ENCODE results near the gene TREML2.
"Not testable (repeated sequence)": the region's sequence is repeated elsewhere in the genome, so short reads cannot be mapped to it uniquely, and the experiment has no call there.

Gene TREML2, protein sequence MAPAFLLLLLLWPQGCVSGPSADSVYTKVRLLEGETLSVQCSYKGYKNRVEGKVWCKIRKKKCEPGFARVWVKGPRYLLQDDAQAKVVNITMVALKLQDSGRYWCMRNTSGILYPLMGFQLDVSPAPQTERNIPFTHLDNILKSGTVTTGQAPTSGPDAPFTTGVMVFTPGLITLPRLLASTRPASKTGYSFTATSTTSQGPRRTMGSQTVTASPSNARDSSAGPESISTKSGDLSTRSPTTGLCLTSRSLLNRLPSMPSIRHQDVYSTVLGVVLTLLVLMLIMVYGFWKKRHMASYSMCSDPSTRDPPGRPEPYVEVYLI

DNA sequence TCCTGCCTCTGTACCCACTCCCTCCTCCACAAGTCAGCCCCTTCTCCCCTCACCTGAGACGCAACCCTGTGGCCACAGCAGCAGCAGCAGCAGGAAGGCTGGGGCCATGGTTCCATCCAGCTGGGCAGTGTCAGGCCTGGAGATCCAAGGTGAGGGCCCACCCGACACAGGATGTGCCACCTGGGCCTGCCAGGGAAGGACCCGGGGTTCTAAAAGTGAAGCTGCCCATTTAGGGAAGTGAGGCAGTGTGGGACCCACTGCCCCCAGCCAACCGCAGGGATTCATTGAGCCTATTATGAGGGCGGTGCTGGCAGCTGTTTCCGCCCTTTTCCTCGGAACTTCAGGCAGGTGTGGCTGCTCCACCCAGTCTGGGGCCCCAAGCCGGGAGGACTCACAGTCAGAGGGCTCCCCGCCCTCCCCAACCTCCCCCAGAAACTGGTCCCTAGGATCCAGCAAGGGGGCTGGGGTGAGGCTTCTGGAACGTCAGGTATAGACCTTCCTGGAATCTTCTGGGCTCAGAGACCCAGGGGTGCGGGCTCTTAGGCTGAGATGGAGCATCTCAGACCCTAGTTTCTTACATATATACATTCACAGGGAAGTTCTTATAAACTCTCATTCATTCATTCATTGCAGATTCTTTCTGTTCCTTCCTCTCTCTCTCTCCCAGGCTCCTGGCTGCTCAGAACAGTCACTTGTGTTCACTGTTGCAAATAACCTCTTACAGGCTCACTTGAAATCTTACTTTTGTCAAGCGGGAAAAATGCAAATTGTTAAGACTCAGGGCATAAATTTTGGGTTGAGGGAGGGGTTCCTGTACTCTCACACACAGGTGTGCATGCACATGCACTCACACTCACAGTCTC lies at the start of gene TREML2:
TSS of gene TREML2 (minus strand) at position 249 of the 863 bp plus-strand sequence. CDS start at position 108, 141 bp downstream.
- DNase-seq, result no peak

DNA sequence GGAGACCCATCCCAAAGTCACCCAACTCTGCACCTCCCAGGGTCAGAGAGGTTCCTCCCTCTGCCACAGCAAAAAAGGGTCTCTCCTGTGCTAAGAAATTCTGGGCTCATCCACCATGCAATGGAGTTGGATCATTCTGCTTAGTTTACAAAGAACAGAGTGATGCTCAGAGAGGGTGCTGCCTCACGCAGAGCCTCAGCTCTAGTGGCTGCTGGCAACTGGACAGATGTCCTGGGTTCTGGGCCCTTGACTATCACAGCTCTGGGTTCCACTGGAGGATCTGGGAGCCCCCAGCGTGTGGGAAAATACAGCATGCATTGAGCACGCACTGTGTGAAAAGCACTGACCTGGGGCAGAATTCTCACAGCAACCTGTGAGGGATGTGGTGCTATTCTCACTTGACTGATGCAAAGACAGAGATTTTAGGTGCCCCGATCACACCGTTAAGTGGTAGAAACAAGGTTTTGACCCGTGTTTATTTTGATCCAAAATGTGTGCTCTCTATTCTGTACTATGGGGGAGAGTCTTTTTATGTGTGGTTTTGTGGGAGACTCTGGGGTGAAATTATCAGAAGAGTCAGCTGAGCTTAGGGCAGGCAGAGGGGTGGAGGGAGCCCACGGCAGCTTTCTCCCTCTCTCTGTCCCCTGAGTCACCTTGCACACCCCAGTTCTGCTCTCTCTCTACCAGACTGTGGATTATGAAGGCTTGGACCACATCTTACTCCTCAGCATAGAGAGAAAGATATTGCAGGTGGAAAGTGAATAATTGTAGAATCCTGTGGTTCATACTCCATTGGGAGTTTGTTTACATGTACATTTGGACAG lies 47.1 kb upstream of the TREML2 start:
- no peak for DNase-seq

DNA sequence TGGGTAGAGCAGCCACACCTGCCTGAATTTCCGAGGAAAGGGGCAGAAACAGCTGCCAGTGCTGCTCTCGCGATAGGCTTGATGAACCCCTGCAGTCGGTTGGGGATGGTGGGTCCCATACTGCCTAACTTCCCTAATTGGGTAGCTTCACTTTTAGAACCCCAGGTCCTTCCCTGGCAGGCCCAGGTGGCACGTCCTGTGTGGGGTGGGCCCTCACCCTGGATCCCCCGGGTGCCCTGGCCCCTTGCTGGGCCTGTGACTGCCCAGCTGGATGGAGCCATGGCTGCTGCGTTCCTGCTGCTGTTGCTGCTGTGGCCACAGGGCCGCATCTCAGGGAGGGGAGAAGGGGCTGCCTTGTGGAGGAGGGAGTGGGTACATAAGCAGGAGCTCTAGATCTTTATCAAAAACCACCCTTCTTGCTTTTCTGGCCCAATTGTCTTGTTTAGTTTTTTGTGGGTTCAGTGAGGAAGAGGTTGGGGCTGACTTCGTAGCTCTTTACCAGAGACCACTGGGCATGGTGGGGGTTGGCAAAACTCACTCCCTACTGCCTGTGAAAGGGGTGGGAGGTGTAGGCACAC lies 46.4 kb upstream of the TREML2 start:
- no peak for DNase-seq

DNA sequence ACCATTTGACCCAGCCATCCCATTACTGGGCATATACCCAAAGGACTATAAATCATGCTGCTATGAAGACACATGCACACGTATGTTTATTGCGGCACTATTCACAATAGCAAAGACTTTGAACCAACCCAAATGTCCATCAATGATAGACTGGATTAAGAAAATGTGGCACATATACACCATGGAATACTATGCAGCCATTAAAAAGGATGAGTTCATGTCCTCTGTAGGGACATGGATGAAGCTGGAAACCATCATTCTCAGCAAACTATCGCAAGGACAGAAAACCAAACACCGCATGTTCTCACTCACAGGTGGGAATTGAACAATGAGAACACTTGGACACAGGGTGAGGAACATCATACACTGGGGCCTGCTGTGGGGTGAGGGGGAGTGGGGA lies 45.6 kb upstream of the TREML2 start:
- not testable (repeated sequence) for DNase-seq

DNA sequence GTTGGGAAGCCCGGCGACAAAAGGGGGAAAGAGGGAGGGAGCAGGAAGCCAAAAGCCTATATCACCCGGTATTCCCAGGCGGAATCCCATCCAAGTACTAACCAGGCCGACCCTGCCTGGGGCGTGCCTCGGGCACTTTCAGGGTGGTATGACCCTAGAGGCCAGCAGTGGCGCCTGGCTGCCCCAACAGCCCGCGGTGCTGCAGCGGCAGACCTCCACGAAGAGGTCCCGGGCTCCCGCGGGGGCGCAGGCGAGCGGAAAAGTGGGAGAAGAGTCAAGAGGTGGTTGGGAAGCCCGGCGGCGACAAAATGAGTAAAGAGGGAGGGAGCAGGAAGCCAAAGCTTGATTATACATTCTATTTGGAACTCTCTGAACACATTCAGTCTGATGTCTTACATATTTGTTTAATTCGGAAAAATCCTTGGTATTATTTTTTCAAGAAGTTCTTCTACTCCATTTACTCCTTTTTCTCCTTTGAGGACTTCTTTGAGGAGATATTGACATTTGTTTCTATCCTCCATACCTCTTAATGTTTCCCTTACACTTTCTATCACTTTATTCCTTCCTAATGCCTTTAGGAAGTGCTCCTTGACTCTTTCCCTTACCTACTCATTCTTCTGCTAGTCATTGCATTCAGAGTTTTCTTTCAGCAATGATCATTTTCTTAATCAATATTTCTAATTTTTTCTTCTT lies 38.7 kb upstream of the TREML2 start:
- no peak for DNase-seq

DNA sequence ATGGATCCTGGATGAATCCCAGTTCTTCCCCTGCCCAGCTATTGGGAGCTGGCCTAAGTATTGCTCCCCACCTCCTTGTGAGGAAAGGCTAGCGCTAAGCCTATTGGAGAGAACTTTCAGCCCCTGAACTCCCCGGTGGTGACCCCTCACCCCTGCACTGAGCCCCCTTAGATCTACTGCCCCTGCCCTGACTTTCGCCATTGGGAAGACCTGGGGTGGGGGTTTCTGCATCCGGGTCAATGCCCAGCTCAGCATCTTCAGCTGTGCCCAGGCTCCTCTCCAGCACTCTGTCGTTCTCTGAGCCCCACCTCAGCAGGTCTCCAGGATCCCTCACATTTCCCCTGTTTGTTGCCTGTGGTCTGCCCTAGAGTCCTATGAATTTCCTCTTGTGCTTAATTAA lies 36.2 kb upstream of the TREML2 start:
- no peak for DNase-seq

DNA sequence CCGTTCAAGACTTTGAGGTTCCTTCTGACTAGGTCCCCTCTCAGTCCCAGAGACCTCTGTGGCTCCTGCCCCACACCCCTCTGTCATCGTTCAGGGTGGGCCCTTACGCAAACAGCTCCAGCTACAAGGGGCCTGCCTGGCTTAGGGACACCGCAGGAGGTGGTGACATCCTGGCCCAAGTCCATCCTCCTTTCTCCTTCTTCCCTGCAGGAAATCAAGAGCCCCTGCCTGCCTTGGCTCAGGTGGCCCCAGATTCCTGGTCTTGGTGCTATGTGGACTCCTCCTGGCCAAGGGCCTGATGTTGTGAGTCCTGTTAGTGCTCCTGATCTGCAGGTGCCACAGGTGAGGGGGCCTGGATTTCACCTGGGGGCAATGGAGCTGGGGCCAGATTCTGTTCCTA lies 35.3 kb upstream of the TREML2 start:
- no peak for DNase-seq

DNA sequence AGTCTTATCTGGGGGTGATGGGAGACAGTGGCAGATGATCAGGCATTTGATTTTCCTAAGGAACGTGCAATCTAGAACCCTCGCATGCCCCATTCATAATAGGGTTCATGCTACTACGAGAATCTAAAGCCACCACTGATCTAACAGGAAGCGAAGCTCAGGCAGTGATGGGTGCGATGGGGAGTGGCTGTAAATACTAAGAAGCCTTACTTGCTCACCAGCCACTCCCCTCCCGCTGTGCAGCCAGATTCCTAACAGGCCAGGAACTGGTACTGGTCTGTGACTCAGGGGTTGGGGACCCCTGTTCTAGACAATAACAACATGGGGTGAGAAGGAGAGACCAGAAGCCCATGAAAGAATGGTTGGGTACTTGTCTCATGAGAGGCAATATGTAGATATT lies 31.7 kb upstream of the TREML2 start:
- DNase-seq, result no peak

DNA sequence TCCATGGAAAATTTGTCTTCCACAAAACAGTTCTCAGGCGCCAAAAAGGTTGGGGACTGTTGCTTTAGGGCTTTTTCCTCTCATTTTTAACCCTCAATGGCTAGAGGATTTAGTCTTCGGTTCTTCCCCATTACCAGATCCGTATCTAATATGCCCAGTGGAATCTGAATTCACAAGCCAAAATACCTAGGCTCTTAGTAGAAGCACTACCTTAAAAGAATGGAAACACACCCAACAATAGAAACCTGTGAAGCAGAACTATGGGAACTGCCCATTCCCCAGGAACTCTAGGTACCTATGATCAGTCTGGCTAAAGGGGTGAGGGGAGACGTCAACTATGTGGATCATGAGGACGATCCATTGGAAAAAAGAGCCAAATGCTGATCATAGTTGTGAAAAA lies 30.3 kb upstream of the TREML2 start:
- no peak for DNase-seq

DNA sequence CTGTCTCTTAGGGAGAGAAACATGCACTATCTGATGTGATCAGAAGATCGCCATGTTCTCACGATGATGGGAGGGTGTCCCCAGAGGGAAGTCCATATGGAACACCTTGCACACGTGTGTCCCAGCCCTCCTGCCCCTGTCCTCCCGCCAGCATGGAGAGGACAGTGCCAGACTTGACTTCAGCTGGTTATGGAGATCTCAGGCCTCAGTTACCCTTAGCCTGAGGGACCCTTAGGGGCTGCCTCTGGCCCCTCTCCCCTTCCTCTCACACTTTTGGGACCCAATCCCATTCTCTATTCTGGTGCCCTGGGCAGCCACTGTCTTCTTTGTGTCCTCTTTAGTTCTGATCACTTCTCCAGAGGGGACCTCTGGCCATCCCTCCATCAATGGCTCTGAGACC lies 28.8 kb upstream of the TREML2 start:
- no peak for DNase-seq

DNA sequence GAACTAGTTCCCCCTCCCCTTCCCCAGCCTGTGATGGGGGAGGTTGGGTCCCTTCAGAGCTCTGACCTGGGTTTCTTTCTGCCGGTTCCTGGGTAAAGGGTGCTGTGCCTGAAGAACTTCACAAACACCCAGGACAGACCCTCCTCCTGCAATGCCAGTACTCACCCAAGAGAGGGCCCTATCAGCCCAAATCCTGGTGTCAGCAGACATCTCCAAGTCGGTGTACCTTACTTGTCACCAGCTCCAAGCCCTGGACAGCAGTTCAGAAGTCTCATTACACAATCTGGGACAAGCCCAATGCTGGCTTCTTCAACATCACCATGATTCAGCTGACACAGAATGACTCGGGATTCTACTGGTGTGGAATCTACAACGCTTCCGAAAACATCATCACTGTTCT lies 27.7 kb upstream of the TREML2 start:
- no peak for DNase-seq

DNA sequence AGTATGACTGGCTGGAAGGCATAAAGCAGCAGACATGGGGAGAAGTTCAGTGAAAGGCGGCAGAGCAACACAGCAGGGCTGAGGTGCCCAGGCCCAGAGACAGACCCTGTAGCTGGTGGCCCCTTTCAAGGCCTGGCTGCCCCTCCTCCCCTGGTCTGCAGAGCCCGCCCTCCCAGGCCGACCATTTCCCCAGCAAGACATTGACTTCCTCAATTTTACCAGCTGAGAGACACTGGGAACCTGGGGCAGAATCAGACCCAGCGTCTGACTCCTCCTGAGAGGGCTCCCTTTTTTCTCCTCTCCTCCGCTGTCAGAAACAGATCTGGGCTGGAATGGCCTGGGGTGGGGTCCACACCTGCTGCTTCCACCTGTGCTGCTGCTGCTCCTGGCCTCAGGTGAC lies 27.1 kb upstream of the TREML2 start, which contains the start of gene TREML4:
TSS of gene TREML4 (plus strand) at position 254 of the 400 bp plus-strand sequence. CDS start at position 333, 79 bp downstream.
- DNase-seq, result no peak

DNA sequence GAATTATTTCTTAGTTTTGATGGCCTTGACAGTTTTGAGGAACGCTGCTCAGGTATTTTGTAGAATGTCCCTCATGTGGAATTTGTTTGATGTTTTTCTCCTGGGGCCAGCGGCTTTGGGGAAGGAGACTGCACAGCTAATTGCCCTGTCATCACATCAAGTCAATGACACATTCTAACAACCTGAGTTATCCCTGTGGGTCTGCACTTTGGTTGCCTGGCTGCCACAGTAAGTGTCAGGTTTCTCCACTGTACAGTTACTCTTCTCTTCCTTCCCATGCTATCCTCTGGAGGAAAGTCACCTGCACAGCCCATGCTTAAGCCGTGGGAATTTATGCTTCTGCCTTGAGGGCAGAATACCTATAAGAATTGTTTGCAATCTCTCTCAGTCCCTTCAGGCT lies 25.8 kb upstream of the TREML2 start:
- DNase-seq, result peak; percentile 18

DNA sequence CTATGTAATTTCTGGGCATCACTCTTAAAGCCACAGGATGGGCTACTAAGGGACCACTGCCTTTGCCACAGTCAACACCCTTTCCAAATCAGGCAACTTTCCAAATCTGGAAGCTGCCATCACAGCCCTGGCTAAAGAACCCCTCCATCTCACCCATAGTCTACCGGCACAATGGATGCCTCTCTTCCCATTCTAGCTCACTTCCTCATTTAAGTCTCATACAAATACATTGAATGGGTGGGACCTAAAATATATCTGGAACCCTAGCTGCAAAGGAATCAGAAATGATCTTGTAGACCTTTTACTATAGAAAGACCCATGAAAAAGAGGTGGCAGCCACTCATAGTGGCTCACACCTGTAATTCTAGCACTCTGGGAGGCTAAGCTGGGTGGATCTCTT lies 23.9 kb upstream of the TREML2 start:
- no peak for DNase-seq

DNA sequence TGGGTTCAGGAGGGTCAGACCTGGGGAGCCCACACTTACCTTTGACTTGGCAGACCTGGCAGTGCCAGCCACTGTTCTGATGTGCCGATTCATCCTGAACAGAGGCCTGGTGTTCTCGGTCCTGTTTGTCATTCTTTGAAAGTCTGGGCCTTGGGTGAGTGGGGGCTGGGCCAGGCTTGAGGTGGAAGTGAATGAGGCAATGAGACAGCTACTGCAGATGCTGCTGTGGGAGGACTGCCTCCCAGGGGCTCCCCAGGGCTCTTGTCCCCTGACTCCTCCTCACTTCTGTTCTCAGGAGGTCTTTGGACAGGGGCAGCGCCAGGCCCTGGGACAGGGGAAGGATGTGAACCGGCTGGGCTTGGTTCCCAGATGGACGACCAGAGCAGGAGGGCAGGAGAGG lies 21.6 kb upstream of the TREML2 start:
- DNase-seq, result no peak

DNA sequence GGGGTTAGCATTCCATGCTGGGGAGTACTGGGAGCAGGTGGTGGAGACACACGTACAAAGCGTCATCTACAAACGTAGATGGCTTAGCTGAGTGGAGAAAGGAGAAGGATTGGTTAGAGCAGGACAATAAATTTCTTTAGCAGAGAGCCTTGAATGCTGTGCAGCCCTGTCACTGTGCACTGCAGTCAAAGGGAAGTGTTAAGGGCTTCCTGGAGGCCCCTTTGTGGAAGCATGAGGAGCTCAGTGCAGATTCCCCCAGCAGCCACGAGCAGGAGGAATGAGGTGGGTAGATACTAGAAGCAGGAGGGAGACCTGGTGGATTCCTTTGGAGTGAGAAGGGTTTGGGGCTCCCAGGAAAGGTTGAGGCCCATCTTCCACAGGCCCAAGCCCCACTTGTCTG lies 21.1 kb upstream of the TREML2 start:
- no peak for DNase-seq

DNA sequence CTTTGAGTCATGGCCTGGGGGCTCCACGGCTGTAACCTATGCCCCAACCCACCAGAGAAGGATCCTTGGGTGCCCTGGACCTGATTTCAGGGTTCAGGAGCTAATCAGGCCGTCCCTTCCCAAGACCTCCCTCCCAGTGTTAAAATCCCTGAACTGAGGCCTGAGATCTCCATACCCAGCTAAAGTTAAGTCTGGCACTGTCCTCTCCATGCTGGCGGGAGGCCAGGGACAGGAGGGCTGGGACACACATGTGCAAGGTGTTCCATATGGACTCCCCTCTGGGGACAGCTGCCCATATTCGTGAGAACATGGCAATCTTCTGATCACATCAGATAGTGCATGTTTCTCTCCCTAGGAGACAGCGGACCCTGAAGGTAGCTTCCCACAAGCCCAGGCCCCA lies 15.7 kb upstream of the TREML2 start:
- no peak for DNase-seq

DNA sequence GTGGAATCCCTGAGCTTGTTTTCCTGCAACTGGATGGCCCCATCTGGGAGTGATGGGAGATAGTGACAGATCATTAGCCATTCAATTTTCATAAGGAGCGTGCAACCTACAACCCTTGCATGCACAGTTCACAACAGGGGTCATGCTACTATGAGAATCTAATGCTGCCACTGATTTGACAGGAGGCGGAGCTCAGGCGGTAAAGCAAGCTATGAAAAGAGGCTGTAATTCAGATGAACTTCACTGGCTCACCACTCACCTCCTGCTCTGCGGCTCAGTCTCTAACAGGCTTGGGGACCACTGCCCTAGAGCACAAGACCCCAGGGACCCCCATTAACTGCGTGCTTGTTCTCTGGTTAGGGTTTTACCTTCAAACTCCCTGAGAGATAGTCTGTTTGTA lies 14.8 kb upstream of the TREML2 start:
- no peak for DNase-seq

DNA sequence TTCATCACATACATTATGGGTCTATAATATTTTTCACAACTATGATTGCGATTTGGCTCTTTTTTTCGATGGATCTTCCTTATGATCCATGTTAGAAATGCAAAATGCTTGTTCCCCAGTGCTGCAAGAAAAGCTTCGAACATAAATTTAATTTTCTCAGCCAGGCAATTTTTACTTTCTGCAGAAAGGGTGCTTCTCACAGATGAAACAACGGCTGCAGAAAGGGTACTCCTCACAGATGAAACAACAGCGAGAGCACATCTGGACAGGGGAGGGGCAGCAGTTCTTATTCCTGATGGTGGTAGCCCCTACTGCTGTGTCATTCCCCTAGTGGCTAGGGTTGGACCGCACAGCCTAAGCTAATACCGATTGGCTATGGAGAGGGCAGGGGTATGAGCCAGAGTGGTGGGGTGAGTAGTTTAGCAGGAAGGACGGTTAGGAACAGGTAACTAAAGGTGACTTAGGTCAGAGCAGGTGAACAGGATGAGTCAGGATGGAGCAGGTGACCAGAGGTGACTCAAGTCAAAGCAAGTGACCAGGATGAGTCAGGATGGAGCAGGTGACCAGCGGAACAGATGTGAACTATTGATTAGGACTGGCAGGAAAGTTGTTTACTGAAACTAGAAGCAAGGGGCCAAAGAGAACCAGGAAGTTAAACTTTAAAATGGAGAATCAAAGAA lies 13.8 kb upstream of the TREML2 start:
- DNase-seq, result no peak

DNA sequence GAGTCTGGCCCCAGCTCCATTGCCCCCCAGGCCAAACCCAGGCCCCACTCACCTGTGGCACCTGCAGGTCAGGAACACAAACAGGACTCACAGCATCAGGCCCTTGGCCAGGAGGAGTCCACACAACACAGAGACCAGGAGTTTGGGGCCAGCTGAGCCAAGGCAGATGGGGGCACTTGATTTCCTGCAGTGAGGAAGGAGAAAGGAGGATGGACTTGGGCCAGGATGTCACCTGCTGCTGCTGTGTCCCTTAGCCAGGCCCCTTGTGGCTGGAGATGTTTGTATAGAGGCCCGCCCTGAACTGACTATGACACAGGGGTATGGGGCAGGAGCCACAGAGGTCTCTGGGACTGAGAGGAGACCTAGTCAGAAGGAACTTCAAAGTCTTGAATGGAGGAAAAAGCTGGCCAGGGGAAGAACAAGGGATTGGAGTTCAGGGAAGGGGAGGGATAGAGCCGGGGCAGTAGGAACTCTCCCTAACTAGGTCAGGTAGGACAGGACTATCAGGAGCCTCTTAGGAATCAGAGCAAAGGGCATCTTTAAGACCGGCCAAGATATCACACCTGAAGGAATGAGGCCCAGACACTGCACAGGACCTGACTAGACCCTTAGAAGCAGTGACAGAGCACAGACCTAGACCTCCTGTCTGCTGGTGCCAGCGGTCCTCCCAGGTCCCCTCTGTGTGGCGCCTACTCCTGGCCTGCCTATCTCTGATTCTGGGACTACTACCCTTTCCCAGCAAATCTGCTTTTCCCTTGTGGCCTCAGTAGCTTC lies 8.8 kb upstream of the TREML2 start:
- no peak for DNase-seq
